RWPE1 (cell line): ENCODE results near the gene INKA2.

Experiments
- CTCF ChIA-PET: fragments of 350-600 bp; sonication (Branson Sonifier 250); formaldehyde crosslinking; extraction: SDS; loops from one replicate; lab custom pipeline; 2021; lab: Yijun Ruan, JAX
- POLR2A ChIA-PET: fragments of 400-600 bp; formaldehyde crosslinking; extraction: SDS; loops from one replicate; lab custom pipeline; 2020; ENCODE audit warnings: antibody characterized with exemption; ENCODE audit not compliant: low non-redundant PET; lab: Yijun Ruan, JAX
- DNase-seq: peaks from one replicate; pipeline ENCODE4 v3.0.0; 2012; ENCODE audit warnings: low spot score
- H3K27ac ChIP-seq: fragments of 450-650 bp; 2 replicates; pipeline ENCODE4 v1.5.1; 2017
- TF ChIP-seq, protein P1 (sequence below): fragments of 450-650 bp; conservative IDR thresholded peaks from 2 replicates; pipeline ENCODE4 v1.5.1; 2017; ENCODE audit warnings: low read depth, mild to moderate bottlenecking

Gene INKA2

GRCh38 chr1:111732718-111733117 is 6.5 kb downstream of the INKA2 start:
- no peak overlapping the region; the same call in 1 of the 2 replicates for H3K27ac ChIP-seq
- ChIA-PET POLR2A (no interaction called here), CTCF (interaction anchor here (1.1 kb wide), 1 partner anchor 18 kb away, joined by 4 read pairs; no protein-coding TSS in a partner anchor)
- no peak for DNase-seq
- TF ChIP-seq, protein P1, sequence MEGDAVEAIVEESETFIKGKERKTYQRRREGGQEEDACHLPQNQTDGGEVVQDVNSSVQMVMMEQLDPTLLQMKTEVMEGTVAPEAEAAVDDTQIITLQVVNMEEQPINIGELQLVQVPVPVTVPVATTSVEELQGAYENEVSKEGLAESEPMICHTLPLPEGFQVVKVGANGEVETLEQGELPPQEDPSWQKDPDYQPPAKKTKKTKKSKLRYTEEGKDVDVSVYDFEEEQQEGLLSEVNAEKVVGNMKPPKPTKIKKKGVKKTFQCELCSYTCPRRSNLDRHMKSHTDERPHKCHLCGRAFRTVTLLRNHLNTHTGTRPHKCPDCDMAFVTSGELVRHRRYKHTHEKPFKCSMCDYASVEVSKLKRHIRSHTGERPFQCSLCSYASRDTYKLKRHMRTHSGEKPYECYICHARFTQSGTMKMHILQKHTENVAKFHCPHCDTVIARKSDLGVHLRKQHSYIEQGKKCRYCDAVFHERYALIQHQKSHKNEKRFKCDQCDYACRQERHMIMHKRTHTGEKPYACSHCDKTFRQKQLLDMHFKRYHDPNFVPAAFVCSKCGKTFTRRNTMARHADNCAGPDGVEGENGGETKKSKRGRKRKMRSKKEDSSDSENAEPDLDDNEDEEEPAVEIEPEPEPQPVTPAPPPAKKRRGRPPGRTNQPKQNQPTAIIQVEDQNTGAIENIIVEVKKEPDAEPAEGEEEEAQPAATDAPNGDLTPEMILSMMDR = no peak

DNA sequence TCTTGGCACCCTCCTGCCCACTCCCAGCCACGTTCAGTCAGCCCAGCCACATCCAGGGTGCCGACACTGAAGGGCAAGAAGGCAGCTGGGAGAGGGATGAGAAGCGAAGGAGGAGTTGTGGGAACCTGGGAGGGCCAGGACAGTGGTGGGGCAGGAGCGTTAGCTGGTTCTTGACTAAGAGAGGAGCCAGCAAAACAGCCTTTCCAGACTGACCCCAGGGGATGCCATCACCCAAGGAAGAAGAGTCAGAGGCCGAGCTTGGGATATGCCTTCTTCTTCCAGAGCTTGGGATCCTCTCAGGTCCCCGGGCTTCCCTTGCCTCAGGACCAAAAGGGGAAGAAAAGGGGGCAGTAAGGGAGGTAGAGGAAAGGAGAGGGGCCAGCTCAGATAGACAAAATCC is 7.2 kb downstream of the INKA2 start:
- no peak overlapping the region for H3K27ac ChIP-seq
- TF ChIP-seq, protein P1 = no peak
- ChIA-PET CTCF (interaction anchor here (0.7 to 1.1 kb wide), 2 partner anchors 17 to 28 kb away, joined by 3 to 4 read pairs; no protein-coding TSS in a partner anchor), POLR2A (no interaction called here)
- DNase-seq = no peak

DNA sequence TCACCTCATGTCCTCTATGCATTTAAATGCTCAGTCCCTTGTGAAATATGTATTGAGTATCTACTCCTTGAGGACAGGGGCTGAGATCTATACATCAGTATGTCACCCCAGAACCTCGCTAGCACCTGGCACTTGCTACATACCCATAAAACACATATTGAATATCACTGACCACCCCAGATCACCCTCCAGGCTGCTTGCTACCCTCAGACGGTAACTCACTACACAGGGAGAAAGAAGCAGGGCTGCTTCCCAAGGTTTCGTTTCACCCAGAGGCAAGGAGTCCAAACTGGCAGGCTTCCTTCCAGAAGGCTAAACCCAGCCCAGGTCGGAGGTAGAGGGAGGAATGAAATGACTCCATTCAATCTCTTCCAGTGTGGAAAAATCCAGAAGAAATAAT is 8.5 kb downstream of the INKA2 start:
- ChIA-PET POLR2A (no interaction called here), CTCF (interaction anchor here (1.0 kb wide), 1 partner anchor 16 kb away, joined by 4 read pairs; no protein-coding TSS in a partner anchor)
- DNase-seq = no peak
- H3K27ac ChIP-seq = no peak overlapping the region
- TF ChIP-seq, protein P1 = no peak

DNA sequence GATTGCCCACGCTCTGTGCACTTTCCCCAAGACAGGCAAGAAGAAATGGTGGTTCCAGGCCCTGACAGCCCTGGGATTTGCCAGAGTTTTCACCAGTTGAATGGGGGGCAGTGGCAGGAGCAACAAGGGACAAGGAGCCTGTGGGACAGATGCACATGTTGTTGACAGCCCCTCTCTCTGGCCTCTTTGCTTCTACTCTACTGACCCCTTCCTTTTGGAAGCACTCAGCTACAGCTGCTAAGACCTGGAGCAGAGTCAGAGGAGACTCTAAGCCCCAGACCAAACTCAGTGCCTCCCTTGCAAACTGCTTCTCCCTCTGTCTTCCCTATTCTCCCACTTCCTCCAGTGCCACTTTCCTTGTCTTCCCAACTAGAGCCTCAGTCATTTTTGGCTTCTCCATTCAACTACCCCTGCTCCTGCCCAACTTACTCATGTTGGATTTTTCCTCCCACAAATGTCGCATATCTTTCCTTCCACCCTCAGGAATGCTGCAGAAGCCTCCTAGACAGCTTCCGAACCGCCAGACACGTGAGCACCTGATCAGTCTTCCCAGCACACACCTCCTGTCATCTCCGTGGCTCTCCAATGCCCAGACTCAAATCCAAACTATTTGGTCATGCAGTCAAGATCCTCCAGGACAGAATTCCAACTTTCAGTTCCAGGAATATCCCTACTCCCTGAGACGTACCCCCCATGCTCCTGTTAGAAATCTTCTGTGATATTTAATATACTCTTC is 9.1 kb downstream of the INKA2 start:
- peak overlapping the region; percentile 7; the same call in 1 of the 2 replicates for H3K27ac ChIP-seq
- CTCF ChIA-PET = interaction anchor here (1.0 kb wide), 1 partner anchor 16 kb away, joined by 4 read pairs; no protein-coding TSS in a partner anchor
- POLR2A ChIA-PET = no interaction called here
- no peak for DNase-seq
- TF ChIP-seq, protein P1 = no peak

- TF ChIP-seq, protein P1 = no peak
- ChIA-PET POLR2A (no interaction called here), CTCF (interaction anchor here (0.6 to 0.8 kb wide), 3 partner anchors 15 to 1280 kb away, joined by 3 to 6 read pairs (median 3); no protein-coding TSS in a partner anchor)
- peak overlapping the region; percentile 7 for H3K27ac ChIP-seq
- no peak for DNase-seq
These were observed 9.8 kb downstream of the INKA2 start for GRCh38 chr1:111729271-111729921.

DNA sequence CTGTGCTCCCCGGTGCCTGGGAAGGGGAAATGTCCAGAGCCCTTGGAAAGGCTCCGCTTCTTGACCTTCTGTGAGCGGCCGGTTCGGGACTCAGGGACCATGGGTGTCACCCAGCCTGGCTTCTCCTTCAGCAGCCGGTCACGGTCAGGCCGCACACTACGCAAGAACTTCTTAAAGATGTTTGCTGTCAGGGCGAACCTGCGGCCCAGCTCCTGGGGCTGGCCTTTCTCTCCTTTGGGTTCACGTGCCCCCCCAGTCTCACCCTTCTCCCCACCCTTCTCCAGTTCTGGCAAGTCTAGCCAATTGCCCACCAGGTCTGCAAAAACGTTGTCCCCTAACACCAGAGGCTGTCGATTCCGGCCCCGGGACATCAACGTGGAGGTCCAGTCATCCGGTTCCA is 12.1 kb downstream of the INKA2 start:
- no peak for DNase-seq
- H3K27ac ChIP-seq = no peak overlapping the region
- ChIA-PET CTCF (interaction anchor here (0.6 kb wide), 1 partner anchor 1054 kb away, joined by 3 read pairs; no protein-coding TSS in a partner anchor), POLR2A (no interaction called here)
- TF ChIP-seq, protein P1 = no peak
